Neural cell (in vitro differentiated cells): Measurements from ENCODE around the gene RPS6KA1. TPM values are rescaled to one million over a fixed set of nuclear protein-coding genes. Genes with fewer than 3 reads are reported as not detected.

Experiments used
- H2AFZ ChIP-seq: fragments of 200-600, 300-800 bp; sonication (generic), shearing (Covaris generic); 2 replicates; pipeline ENCODE4 v1.6.0; 2014; ENCODE audit warnings: low read depth, mild to moderate bottlenecking, antibody characterized with exemption, low read length, moderate library complexity
- H3F3A ChIP-seq: fragments of 200-600 bp; shearing (Covaris generic); 2 replicates; pipeline ENCODE4 v1.6.1; 2016; ENCODE audit warnings: mild to moderate bottlenecking, moderate library complexity, mixed read lengths, antibody characterized with exemption, low read length; ENCODE audit not compliant: insufficient read depth, poor library complexity, severe bottlenecking
- H3K27ac ChIP-seq: fragments of 200-600, 300-800 bp; sonication (generic), shearing (Covaris generic); 2 replicates; pipeline ENCODE4 v1.5.1; 2014; ENCODE audit warnings: mild to moderate bottlenecking, low read length, moderate library complexity
- H3K27me3 ChIP-seq: fragments of 300-800, 200-600 bp; sonication (generic), shearing (Covaris generic); 2 replicates; pipeline ENCODE4 v1.6.0; 2014; ENCODE audit warnings: mild to moderate bottlenecking, low read depth, low read length, moderate library complexity; ENCODE audit not compliant: insufficient read depth
- H3K36me3 ChIP-seq: fragments of 300-800, 200-600 bp; sonication (generic), shearing (Covaris generic); 2 replicates; pipeline ENCODE4 v1.5.1; 2014; ENCODE audit warnings: mild to moderate bottlenecking, antibody characterized with exemption, low read length, moderate library complexity; ENCODE audit not compliant: insufficient read depth
- H3K4me2 ChIP-seq: fragments of 300-800, 200-600 bp; sonication (generic), shearing (Covaris generic); 2 replicates; pipeline ENCODE4 v1.6.0; 2014; ENCODE audit warnings: mild to moderate bottlenecking, low read length
- H3K4me3 ChIP-seq: fragments of 300-800, 200-600 bp; sonication (generic), shearing (Covaris generic); 2 replicates; pipeline ENCODE4 v1.5.1; 2014; ENCODE audit warnings: mild to moderate bottlenecking, low read length, moderate library complexity
- H3K79me2 ChIP-seq: fragments of 200-600 bp; shearing (Covaris generic); replicated peaks from 2 replicates; pipeline ENCODE4 v1.6.0; 2014; ENCODE audit warnings: mild to moderate bottlenecking, low read length, moderate library complexity; ENCODE audit not compliant: insufficient read depth
- H3K9ac ChIP-seq: fragments of 300-800, 200-600 bp; sonication (generic), shearing (Covaris generic); 2 replicates; pipeline ENCODE4 v1.6.1; 2016; ENCODE audit warnings: mild to moderate bottlenecking, low read length, mixed read lengths
- H3K9me2 ChIP-seq: fragments of 200-600 bp; shearing (Covaris generic); 2 replicates; pipeline ENCODE4 v1.6.1; 2016; ENCODE audit warnings: mild to moderate bottlenecking, low read length, mixed read lengths; ENCODE audit not compliant: insufficient read depth
- H3K9me3 ChIP-seq: fragments of 200-600, 300-800 bp; sonication (generic), shearing (Covaris generic); 2 replicates; pipeline ENCODE4 v1.6.1; 2016; ENCODE audit warnings: mild to moderate bottlenecking, mixed run types, low read length, moderate library complexity, mixed read lengths
- H4K20me1 ChIP-seq: fragments of 200-600 bp; shearing (Covaris generic); 2 replicates; pipeline ENCODE4 v1.6.1; 2016; ENCODE audit warnings: mild to moderate bottlenecking, mixed run types; ENCODE audit not compliant: insufficient read depth
- EZH2 ChIP-seq: fragments of 200-600, 300-800 bp; shearing (Covaris generic), sonication (generic); IDR thresholded peaks from 2 replicates; pipeline ENCODE4 v1.6.1; 2014; ENCODE audit warnings: antibody characterized with exemption, low read length, borderline replicate concordance, mild to moderate bottlenecking; ENCODE audit not compliant: insufficient read depth, poor library complexity, severe bottlenecking
- POLR2AphosphoS5 ChIP-seq: IDR thresholded peaks from 2 replicates; pipeline ENCODE4 v1.6.1; 2012
- SMC3 ChIP-seq: fragments of 450-650 bp; conservative IDR thresholded peaks from 2 replicates; pipeline ENCODE4 v1.6.1; 2014; ENCODE audit warnings: antibody characterized with exemption, mild to moderate bottlenecking, moderate library complexity; ENCODE audit not compliant: poor library complexity
- TAF1 ChIP-seq: IDR thresholded peaks from 2 replicates; pipeline ENCODE4 v1.6.1; 2012; ENCODE audit warnings: low read depth
- polyA minus RNA-seq: library from RNA; depleted of rRNA, polyadenylated mRNA; stranded (reverse); fragments of >200 nt; gene quantifications from 2 replicates; pipeline ENCODE4 v1.2.3, GENCODE V29; 2014
- polyA plus RNA-seq: library from polyadenylated mRNA; depleted of rRNA; stranded (reverse); fragments of >200 nt; gene quantifications from 2 replicates; pipeline ENCODE4 v1.2.3, GENCODE V29; 2014
- TF ChIP-seq, protein P1 (sequence below): IDR thresholded peaks from 2 replicates; pipeline ENCODE4 v1.6.1; 2012; ENCODE audit warnings: borderline replicate concordance
- TF ChIP-seq, protein P2 (sequence below): fragments of 450-650 bp; IDR thresholded peaks from 2 replicates; pipeline ENCODE4 v1.5.1; 2014; ENCODE audit warnings: antibody characterized with exemption, mild to moderate bottlenecking, moderate library complexity; ENCODE audit not compliant: poor library complexity, severe bottlenecking

The RPS6KA1 gene
- polyA plus RNA-seq (4.9 and 7.9 TPM in 2 replicates), polyA minus RNA-seq (7.3 and 7.5 TPM in 2 replicates)

DNA sequence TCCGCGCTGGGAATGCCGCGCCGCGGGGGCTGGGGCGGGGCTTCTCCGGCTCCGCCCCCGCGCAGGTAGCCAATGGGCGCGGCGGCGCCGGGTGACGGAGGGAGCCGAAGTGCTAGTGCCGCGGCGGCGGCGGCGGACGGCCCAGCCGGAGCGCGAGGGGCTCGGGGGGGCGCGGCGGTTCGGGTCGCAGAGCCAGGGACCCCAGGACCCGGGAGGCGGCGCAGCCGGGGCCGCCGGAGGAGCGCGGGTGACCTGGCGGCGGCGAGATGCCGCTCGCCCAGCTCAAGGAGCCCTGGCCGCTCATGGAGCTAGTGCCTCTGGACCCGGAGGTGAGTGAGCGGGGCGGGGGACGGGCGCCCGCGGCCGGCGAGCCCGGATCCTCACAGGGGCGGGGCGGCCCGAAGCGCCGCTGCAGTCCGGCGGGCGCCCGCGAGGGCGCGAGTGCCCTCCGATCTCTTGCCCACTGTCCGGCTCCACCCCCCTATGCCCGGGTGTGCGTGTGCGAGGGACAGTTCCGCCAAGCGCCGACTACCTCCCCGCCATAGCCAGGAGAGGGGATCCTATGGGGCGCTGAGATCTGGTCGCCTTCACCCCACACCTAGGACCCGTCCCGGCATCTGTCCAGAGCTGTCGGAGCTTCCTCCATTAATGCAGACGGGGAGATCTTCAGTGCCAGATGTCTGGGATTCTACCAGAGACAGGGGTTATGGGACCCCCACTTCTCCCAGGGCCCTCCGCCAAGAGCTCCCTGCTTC lies at the start of gene RPS6KA1:
RPS6KA1 (plus strand) TSS at position 107 of the 755 bp plus-strand sequence; CDS start at position 267, 160 bp downstream.
- H3K36me3 ChIP-seq = no peaks in the 10 kb centered on the region
- peak within 1 kb of the TSS; percentile 59 for H3K4me2 ChIP-seq
- peak within 1 kb of the TSS; percentile 74 for H3K4me3 ChIP-seq
- peaks cover 5% of the 10 kb centered on the region for H3K27me3 ChIP-seq
- H3K9ac ChIP-seq = peak within 1 kb of the TSS; percentile 69
- no peaks in the 10 kb centered on the region for H3K9me3 ChIP-seq
- H3K9me2 ChIP-seq = no peaks in the 10 kb centered on the region
- H3F3A ChIP-seq = no peaks in the 10 kb centered on the region
- H4K20me1 ChIP-seq = no peaks in the 10 kb centered on the region
- no peaks in the 10 kb centered on the region for H3K79me2 ChIP-seq
- peak within 1 kb of the TSS; percentile 80 for H2AFZ ChIP-seq
- H3K27ac ChIP-seq = peak within 1 kb of the TSS; percentile 39
- peak; percentile 62 for TF ChIP-seq POLR2AphosphoS5
- no peak for TF ChIP-seq TAF1
- TF ChIP-seq SMC3 = peak; percentile 26
- no peak for TF ChIP-seq EZH2
- TF ChIP-seq, protein P1, sequence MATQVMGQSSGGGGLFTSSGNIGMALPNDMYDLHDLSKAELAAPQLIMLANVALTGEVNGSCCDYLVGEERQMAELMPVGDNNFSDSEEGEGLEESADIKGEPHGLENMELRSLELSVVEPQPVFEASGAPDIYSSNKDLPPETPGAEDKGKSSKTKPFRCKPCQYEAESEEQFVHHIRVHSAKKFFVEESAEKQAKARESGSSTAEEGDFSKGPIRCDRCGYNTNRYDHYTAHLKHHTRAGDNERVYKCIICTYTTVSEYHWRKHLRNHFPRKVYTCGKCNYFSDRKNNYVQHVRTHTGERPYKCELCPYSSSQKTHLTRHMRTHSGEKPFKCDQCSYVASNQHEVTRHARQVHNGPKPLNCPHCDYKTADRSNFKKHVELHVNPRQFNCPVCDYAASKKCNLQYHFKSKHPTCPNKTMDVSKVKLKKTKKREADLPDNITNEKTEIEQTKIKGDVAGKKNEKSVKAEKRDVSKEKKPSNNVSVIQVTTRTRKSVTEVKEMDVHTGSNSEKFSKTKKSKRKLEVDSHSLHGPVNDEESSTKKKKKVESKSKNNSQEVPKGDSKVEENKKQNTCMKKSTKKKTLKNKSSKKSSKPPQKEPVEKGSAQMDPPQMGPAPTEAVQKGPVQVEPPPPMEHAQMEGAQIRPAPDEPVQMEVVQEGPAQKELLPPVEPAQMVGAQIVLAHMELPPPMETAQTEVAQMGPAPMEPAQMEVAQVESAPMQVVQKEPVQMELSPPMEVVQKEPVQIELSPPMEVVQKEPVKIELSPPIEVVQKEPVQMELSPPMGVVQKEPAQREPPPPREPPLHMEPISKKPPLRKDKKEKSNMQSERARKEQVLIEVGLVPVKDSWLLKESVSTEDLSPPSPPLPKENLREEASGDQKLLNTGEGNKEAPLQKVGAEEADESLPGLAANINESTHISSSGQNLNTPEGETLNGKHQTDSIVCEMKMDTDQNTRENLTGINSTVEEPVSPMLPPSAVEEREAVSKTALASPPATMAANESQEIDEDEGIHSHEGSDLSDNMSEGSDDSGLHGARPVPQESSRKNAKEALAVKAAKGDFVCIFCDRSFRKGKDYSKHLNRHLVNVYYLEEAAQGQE = no peak
- TF ChIP-seq, protein P2, sequence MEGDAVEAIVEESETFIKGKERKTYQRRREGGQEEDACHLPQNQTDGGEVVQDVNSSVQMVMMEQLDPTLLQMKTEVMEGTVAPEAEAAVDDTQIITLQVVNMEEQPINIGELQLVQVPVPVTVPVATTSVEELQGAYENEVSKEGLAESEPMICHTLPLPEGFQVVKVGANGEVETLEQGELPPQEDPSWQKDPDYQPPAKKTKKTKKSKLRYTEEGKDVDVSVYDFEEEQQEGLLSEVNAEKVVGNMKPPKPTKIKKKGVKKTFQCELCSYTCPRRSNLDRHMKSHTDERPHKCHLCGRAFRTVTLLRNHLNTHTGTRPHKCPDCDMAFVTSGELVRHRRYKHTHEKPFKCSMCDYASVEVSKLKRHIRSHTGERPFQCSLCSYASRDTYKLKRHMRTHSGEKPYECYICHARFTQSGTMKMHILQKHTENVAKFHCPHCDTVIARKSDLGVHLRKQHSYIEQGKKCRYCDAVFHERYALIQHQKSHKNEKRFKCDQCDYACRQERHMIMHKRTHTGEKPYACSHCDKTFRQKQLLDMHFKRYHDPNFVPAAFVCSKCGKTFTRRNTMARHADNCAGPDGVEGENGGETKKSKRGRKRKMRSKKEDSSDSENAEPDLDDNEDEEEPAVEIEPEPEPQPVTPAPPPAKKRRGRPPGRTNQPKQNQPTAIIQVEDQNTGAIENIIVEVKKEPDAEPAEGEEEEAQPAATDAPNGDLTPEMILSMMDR = peak; percentile 27

DNA sequence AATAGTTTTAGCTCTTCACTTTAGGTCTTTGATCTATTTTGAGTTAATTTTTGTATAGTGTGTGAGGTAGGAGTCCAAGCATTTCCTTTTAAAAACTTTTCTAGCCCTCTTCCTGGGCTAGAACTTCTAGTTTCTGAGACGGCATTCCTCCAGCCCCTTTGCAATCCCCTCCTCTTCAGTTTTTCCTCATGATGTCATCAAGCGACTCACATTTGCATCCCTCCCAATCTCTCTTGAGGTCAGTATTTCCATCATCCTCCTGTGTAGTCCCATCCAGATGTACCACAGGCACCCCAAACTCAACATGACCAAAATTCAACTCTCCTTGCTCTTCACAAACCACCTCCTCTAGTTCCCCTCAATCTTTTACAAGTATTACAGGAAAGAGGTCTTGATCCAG lies 46.6 kb upstream of the RPS6KA1 start:
- Histone ChIP-seq H3F3A (no peaks in the 10 kb centered on the region), H3K79me2 (no peaks in the 10 kb centered on the region), H3K36me3 (peaks cover 3% of the 10 kb centered on the region), H2AFZ (no peak overlapping the region), H3K9me3 (no peaks in the 10 kb centered on the region), H3K27me3 (no peaks in the 10 kb centered on the region), H3K27ac (no peak overlapping the region), H3K9ac (no peak overlapping the region), H4K20me1 (no peaks in the 10 kb centered on the region), H3K4me3 (no peak overlapping the region), H3K4me2 (no peak overlapping the region), H3K9me2 (no peaks in the 10 kb centered on the region)
- TF ChIP-seq SMC3 = no peak

DNA sequence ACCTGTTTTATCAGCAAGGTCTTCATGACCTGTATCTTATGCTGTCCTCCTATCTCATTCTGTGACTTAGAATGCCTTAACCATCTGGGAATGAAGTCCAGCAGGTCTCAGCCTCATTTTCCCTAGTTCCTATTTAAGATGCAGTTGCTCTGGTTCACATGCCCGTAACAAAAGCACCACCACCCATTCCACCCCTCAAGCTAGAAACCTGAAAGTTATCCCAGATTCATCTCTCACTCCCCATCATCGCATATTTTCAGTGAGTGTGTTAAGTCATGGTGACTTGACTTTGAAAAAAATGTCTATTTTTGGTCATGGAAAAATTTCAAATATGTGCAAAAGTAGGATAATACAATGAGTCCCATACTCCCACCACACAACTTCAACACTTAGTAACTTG lies 45.6 kb upstream of the RPS6KA1 start:
- Histone ChIP-seq H2AFZ (no peak overlapping the region), H3K4me2 (no peak overlapping the region), H3K4me3 (no peak overlapping the region), H3K9me3 (no peaks in the 10 kb centered on the region), H3F3A (no peaks in the 10 kb centered on the region), H3K79me2 (no peaks in the 10 kb centered on the region), H3K27me3 (no peaks in the 10 kb centered on the region), H3K27ac (no peak overlapping the region), H3K9ac (no peak overlapping the region), H3K36me3 (peaks cover 2% of the 10 kb centered on the region), H3K9me2 (no peaks in the 10 kb centered on the region), H4K20me1 (no peaks in the 10 kb centered on the region)
- TF ChIP-seq, protein P1 = no peak
